Measurements from ENCODE around the gene EPG5.

GRCh38 chr18:45849529-45849928 is 117.6 kb downstream of the EPG5 start:
- TF ChIP-seq CTCF (conservative IDR thresholded peaks at IDR 0.05; ENCODE audit: low read depth, low read length), result no peak
- TF ChIP-seq RAD21 (IDR thresholded peaks at IDR 0.05; ENCODE audit: low read length), result no peak

Measured in IMR-90 (cell line).